GM21619 (cell line): ENCODE data around the gene FPR1.

Source experiments
- ATAC-seq: cut with Tn5 transposase; IDR thresholded peaks from one replicate; pipeline ENCODE4 v1.9.1; 2021; ENCODE audit not compliant: unreplicated experiment

The FPR1 gene

DNA sequence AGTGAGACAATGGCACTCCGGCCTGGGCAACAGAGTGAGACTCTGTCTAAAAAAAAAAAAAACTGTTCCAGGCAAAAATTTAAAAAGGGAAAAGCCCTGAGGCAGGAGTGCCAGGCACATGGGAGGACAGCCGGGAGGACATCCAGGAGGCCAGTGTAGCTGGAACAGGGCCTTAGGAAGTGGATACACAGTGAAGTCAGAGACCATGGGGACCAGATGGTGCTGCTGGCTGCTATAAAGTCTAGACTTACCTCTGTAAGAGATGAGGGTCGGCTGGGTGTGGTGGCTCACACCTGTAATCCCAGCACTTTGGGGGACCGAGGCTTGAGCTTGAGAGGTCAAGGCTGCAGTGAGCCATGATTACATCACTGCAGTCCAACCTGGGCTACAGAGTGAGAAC lies 42.9 kb downstream of the FPR1 start:
- ATAC-seq, result no peak

DNA sequence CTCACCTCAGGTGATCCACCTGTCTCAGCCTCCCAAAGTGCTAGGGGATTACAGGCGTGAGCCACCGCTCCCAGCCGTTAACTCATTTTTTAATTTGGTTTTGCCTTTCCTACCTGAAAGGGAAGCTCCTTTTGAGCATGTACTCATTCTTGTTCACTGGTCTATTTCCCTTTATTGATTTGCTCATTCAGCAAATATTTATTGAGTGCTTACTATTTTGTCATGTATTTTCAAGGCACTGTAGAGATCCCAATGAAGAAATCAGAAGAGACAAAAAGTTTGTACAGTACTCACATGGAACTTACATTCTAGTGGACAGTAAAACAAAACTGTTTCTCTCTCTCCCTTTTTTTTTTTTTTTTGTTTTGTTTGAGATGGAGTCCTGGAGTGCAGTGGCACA lies 44.8 kb downstream of the FPR1 start:
- no peak for ATAC-seq

DNA sequence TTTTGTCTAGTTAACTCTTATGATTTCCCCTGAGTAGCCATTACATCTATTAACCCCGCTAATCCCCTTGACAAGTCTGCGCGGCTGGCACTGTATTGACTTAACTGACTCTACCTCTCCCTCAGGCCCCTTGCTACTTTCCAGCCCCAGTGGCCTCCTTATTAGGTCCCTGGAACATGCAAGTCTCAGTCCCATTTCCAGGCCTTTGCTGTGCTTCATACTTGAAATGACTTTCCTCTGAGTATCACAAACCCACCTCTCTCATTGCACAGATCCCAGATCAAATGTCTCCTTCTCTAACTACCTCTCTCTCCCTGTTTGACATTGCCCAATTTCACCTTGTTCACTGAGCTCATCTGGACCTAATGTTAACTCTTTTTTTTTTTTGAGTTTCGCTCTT lies 45.4 kb downstream of the FPR1 start:
- no peak for ATAC-seq

DNA sequence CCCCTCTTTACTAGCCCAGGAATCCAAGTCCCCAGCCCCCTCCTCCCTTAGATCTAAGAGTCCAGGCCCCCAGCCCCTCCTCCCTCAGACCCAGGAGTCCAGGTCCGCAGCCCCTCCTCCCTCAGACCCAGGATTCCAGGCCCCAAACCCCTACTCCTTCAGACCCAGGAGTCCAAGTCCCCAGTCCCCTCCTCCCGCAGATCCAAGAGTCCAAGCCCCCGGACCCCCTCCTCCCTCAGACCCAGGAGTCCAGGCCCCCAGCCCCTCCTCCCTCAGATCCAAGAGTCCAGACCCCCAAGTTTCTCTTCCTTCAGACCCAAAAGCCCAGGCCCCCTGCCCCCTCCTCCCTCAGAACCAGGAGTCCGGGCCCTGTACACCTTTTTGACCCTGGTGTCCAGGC lies 47.1 kb downstream of the FPR1 start:
- no peak for ATAC-seq

DNA sequence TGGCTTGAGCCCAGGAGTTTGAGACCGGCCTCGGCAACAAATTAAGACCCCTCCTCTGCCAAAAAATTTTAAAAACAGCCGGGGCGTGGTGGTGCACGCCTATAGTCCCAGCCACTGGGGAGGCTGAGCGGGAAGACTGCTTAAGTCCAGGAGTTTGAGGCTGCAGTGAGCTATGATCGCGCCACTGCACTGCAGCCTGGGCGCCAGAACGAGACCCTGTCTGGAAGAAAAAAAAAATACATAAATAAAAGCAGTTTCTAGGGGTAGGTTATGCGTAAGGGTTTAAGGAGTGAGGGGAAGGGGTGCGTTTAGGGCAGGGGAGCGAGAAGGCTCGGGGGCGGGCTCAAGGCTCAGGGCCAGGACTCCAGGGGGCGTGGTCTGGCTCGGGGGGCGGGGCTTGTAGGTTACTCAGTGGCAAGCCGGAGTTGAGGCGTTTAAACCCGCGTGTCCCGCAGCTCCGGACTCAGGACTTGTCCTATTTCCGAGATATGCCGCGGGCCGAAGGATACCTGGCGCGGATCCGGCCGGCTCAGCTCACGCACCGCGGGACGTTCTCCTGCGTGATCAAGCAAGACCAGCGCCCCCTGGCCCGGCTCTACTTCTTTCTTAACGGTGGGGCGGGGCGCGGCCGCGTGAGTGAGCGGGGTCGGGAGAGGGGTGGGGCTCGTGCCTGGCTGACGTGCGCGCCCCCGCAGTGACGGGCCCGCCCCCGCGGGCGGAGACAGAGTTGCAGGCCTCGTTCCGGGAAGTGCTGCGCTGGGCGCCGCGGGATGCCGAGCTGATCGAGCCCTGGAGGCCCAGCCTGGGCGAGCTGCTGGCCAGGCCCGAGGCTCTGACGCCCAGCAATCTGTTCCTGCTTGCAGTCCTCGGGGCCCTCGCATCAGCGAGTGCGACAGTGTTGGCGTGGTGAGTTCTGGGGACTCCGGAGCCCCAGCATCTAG lies 47.8 kb downstream of the FPR1 start:
- ATAC-seq, result peak; percentile 85

DNA sequence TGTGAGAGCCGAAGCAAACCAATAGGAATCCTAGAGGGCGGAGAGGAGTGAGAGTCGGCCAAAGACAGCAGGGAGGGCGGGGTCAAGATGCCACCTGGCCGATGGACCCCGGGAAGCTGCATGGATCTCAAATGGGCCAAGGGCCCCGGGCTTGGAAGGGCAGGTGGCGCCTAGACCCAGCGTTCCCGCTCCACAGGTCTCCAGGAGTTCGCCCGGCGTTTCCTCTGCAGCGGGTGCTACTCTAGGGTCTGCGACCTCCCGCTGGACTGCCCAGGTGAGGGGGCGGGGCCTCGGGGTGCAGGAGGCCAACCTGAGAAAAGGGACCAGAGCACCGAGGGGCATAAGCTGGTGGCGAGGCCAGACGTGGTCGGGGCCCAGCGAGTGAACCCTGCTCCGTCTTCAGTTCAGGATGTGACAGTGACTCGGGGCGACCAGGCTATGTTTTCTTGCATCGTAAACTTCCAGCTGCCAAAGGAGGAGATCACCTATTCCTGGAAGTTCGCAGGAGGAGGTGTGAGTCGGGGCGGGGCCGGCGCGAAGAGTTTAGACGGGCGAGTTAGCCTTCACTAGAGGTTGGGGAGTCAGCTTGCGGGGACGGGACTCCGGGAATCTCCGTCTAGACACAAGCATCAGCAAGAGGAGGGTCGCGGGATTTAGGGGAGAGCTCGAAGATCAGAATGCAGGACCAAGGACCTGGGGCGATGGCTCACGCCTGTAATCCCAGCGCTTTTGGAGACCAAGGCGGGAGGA lies 48.7 kb downstream of the FPR1 start:
- ATAC-seq, result no peak

DNA sequence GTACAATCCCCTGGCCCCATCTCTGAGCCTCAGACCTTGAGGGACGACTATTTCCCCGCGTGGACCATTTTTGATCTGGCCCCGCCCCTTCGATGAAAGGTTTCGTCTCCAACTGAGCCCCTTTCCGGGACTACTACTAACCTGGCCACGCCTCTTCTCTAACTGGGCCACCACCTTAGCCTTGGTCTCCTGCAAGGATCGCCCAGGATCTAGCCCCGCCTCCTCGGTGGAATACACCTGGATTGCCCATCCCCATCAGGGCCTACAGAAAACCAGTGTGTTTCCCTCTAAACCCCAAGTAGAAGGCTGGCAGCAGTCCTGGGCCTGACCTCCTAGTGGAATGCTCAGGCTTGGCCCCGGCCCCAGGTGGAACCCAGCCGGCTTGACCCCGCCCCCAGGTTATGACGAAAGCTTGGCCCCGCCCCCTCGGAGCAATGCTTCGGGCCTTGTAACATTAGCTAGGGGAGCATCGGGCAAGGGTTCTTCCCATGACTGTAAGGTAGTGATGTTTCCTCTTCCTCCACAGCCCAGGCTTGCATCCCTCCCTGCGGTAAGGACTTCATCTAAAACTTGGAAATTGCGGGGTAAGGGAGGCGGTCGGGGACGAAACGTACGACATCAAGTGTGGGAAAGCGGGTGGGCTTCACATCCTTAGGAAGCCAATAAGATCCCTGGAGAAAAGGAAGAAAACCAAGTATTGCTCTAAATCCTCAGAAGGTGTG lies 49.4 kb downstream of the FPR1 start:
- no peak for ATAC-seq

DNA sequence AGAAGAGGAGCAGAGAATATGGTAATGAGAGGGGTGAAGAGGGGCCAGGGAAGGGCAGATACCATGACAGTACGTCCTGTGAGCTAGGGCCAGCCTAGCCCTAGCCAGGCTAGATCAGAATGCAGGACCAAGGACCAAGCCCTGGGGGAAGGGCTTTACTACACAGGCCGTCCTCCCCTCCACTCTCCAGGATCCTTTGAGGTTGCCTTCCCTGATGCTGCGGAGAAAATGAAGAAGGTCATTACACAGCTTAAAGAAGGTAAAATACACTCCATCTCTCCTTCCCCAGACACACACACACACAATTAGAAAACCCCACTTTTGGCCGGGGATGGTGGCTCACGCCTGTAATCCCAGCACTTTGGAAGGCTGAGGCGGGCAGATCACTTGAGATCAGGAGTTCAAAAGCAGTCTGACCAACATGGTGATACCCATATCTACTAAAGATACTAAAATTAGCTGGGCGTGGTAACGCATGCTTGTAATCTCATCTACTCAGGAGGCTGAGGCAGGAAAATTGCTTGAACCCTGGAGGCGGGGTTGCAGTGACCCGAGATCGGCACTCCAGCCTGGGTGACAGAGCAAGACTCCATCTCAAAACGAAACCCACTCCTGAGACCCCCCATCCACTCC lies 50.1 kb downstream of the FPR1 start:
- no peak for ATAC-seq

DNA sequence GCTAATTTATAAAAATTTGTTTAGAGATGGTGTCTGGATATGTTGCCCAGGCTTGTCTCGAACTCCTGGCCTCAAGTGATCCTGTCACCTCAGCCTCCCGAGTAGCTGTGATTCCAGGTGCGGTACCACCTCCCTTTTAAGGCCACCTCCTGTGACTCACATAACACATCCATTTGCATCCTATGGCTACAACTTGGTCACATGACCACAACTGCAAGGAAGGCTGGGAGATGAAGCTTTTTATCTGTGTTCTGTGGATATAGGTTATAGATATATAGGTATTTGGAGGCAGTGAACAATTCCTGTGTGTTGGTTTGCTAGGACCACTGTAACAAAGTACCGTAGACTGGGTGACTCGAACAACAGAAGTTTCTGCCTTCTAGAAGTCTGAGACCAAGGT lies 52.5 kb downstream of the FPR1 start:
- no peak for ATAC-seq

DNA sequence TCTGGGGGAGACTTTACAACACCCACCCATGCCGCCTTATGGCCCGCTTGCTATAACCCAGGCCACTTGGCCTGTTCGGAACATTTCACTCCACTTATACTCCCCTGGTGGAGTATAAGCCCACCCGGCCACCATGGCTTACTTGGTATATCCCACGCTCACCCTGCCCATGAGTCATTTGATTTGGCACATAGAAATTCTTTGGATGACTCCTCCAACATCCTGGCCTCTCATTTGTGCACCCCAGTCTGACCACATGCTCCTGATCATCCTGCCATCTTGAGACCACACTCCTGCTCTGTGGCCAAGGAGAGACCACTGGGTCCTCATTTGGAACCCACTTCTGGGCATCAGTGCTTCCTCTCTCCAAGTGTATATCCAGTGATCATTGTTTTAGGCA lies 53.4 kb downstream of the FPR1 start:
- no peak for ATAC-seq

DNA sequence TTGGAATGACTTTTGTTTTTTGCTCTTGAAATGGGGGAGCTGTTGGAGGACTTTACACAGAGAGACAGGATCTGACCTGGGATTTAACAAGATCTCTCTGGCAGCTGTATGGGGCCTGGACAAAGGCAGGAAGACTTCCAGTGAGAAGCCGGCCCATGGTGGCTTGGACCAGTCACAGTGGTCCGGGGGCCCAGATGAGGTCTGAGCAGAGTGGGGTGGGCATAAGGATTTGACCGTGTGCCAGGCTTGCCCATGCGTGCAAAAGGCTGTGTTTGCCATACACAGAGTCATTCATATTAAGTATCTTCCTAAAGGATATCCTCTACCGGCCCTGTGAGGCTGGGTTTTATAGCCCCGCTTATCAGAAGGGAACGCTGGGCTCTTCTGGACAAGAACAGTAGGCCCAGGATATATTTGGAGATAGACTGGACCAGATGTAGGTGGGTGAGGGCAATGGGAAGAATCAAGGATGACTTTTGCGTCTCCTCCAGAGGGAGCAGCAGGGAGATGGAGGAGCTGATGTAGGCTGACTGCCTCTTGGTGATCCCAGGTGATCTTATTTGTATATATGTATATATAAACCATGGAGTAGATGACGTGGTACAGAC lies 54.4 kb downstream of the FPR1 start:
- no peak for ATAC-seq

DNA sequence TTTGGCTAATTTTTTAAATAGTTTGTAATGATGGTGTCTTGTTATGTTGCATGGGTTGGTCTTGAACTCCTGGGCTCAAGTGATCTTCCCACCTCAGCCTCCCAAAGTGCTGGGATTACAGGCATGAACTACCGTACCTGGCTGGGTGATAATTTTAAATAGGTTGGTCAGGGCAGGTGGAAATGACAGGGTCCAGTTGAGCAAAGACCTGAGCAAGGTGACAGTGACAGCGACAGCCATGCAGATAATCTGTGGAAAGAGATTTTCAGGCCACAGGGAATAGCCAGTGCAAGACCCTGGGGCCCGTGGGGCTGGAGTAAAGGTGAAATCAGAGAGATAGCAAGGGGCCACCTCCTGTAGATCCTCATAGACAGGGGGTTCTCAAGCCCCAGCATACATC lies 55.1 kb downstream of the FPR1 start:
- ATAC-seq, result no peak
